ENCODE results near the gene GPC6. TPM values are rescaled to one million over a fixed set of nuclear protein-coding genes. Genes with fewer than 3 reads are reported as not detected.
"Not testable (repeated sequence)": the region's sequence is repeated elsewhere in the genome, so short reads cannot be mapped to it uniquely, and the experiment has no call there.

Gene GPC6
- total RNA-seq, 2 experiments from 2014 or later = not detected

GRCh38 chr13:93320942-93321341 is 94.3 kb downstream of the GPC6 start:
- CTCF ChIA-PET (ENCODE audit: unreplicated experiment) = no interaction called here
- H3K36me3 ChIP-seq (ENCODE audit: insufficient read depth, low read length) = no peaks in the 10 kb centered on the region
- H3K79me2 ChIP-seq (ENCODE audit: insufficient read depth, low read depth, low read length) = no peaks in the 10 kb centered on the region
- no peaks in the 10 kb centered on the region for H3K9me2 ChIP-seq (ENCODE audit: insufficient read depth, low read length)
- intact Hi-C loops (cut with micrococcal nuclease; ENCODE audit: unreplicated experiment) = no loop called here
- no peak overlapping the region for H3K4me3 ChIP-seq (ENCODE audit: low read depth, low read length, poor library complexity, severe bottlenecking)
- H4K20me1 ChIP-seq (ENCODE audit: insufficient read depth, low read length) = no peaks in the 10 kb centered on the region
- no peak overlapping the region for H3K27ac ChIP-seq (ENCODE audit: low read depth, low read length, poor library complexity, severe bottlenecking)
- H3K9me3 ChIP-seq (ENCODE audit: low read length) = no peaks in the 10 kb centered on the region
- no peak overlapping the region for H3K4me2 ChIP-seq (ENCODE audit: low read length)
- DNase-seq (ENCODE audit: low spot score) = no peak
- BruUV-seq (replicated peaks) = no TSS peak
- no peak overlapping the region for H2AFZ ChIP-seq (ENCODE audit: low read length)
- no peaks in the 10 kb centered on the region for H3K4me1 ChIP-seq (ENCODE audit: insufficient read depth, low read length, poor library complexity, severe bottlenecking)
- no peak for TF ChIP-seq CTCF (conservative IDR thresholded peaks at IDR 0.05; ENCODE audit: low read length)
- TF ChIP-seq EZH2phosphoT487 (IDR thresholded peaks at IDR 0.05; ENCODE audit: borderline replicate concordance, low read depth, low read length) = no peak
- POLR2A ChIA-PET = no interaction called here

DNA sequence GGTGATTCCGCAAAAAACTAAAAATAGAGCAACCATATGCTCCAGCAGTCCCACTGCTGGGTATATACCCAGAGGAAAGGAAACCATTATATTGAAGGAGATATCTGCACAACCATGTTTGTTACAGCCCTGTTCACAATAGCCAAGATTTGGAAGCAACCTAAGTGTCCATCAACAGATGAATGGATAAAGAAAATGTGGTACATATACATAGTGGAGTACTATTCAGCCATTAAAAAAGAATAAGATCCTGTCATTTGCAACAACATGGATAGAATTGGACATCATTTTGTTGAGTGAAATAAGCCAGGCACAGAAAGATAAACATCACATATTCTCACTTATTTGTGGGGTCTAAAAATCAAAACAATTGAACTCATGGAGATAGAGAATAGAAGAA is 97.3 kb downstream of the GPC6 start:
- H3K36me3 ChIP-seq (ENCODE audit: insufficient read depth, low read length); intact Hi-C loops (cut with micrococcal nuclease; ENCODE audit: unreplicated experiment); CTCF ChIA-PET (ENCODE audit: unreplicated experiment); H2AFZ ChIP-seq (ENCODE audit: low read length); H3K27ac ChIP-seq (ENCODE audit: low read depth, low read length, poor library complexity, severe bottlenecking); H3K79me2 ChIP-seq (ENCODE audit: insufficient read depth, low read depth, low read length); H3K4me2 ChIP-seq (ENCODE audit: low read length); BruUV-seq (replicated peaks); H3K9me2 ChIP-seq (ENCODE audit: insufficient read depth, low read length); H4K20me1 ChIP-seq (ENCODE audit: insufficient read depth, low read length); H3K9me3 ChIP-seq (ENCODE audit: low read length); DNase-seq (ENCODE audit: low spot score); H3K4me1 ChIP-seq (ENCODE audit: insufficient read depth, low read length, poor library complexity, severe bottlenecking); H3K4me3 ChIP-seq (ENCODE audit: low read depth, low read length, poor library complexity, severe bottlenecking): not testable (repeated sequence)
- POLR2A ChIA-PET = interaction anchor here (0.5 kb wide), 1 partner anchor 96 kb away, joined by 3 read pairs; no protein-coding TSS in a partner anchor

DNA sequence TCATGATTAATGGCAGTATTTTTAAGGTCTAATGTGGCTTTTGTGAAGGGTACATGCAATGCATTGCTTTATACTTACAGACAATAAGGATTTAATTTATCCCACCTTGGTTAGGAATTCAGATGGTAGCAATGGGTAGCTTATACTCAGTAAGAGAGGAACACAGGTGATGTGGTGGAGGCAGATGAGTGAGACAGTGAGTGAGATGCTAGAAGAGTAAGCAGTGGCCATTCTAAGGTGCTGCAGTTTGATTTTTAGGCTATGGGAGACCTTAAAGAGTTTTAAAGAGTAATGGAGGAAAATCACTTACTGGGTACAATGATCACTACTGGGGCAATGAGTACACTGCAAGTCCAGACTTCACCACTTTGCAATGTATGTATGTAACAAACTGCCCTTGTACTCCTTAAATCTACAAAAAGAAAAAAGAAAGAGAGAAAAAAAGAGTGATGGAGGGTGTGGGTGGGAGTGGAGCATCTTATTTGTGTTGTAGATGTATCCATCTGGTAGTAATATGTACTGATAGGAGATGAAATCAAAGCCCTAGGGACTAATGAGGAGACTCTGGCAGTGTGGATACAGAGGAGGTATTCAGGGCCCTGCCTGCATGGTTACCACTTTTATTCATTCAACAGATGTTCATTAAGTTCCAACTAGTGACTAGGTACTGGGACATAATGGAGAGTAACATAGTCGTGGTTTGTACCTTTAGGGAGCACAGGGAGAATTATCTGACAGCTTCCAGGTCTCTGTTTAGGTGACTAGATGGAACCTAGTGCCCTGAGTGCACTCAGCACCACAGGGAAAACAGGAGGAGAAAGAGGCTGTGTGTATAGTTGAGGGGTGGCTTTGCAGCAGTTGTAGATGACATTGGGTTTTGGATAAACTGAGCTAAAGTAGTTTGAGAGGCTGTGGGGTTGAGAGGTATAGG is 99.0 kb downstream of the GPC6 start:
- intact Hi-C loops (cut with micrococcal nuclease; ENCODE audit: unreplicated experiment) = no loop called here
- H3K27ac ChIP-seq (ENCODE audit: low read depth, low read length, poor library complexity, severe bottlenecking) = no peak overlapping the region
- BruUV-seq (replicated peaks) = no TSS peak
- H3K4me3 ChIP-seq (ENCODE audit: low read depth, low read length, poor library complexity, severe bottlenecking) = no peak overlapping the region
- ChIA-PET CTCF (ENCODE audit: unreplicated experiment) (no interaction called here), POLR2A (no interaction called here)
- TF ChIP-seq CTCF (conservative IDR thresholded peaks at IDR 0.05; ENCODE audit: low read length) = no peak
- no peaks in the 10 kb centered on the region for H3K4me1 ChIP-seq (ENCODE audit: insufficient read depth, low read length, poor library complexity, severe bottlenecking)
- no peaks in the 10 kb centered on the region for H3K79me2 ChIP-seq (ENCODE audit: insufficient read depth, low read depth, low read length)
- no peaks in the 10 kb centered on the region for H3K9me2 ChIP-seq (ENCODE audit: insufficient read depth, low read length)
- no peaks in the 10 kb centered on the region for H3K9me3 ChIP-seq (ENCODE audit: low read length)
- no peak for DNase-seq (ENCODE audit: low spot score)
- H3K36me3 ChIP-seq (ENCODE audit: insufficient read depth, low read length) = no peaks in the 10 kb centered on the region
- no peak overlapping the region for H3K4me2 ChIP-seq (ENCODE audit: low read length)
- no peak overlapping the region for H2AFZ ChIP-seq (ENCODE audit: low read length)
- no peaks in the 10 kb centered on the region for H4K20me1 ChIP-seq (ENCODE audit: insufficient read depth, low read length)

All from OCI-LY7 (cell line).